Smooth muscle cell (in vitro differentiated cells): ENCODE measurements around the gene LPAR2. TPM values are rescaled to one million over a fixed set of nuclear protein-coding genes. Genes with fewer than 3 reads are reported as not detected.

Experiments
- DNase-seq: peaks from one replicate; lab custom pipeline; 2025; ENCODE audit not compliant: unreplicated experiment; lab: John Stamatoyannopoulos, UW
- H2AFZ ChIP-seq: fragments of 200-600 bp; sonication (generic); 2 replicates; pipeline ENCODE4 v1.6.0; 2016; ENCODE audit warnings: antibody characterized with exemption, low read depth, mild to moderate bottlenecking
- H3F3A ChIP-seq: fragments of 200-600 bp; sonication (generic); 2 replicates; pipeline ENCODE4 v1.6.0; 2017; ENCODE audit warnings: antibody characterized with exemption, low read depth
- H3K27ac ChIP-seq: fragments of 200-600 bp; sonication (generic); 2 replicates; pipeline ENCODE4 v1.5.1; 2016; ENCODE audit warnings: low read depth, mild to moderate bottlenecking
- H3K27me3 ChIP-seq: fragments of 200-600 bp; sonication (generic); 2 replicates; pipeline ENCODE4 v1.6.1; 2016; ENCODE audit warnings: low read depth, mild to moderate bottlenecking
- H3K36me3 ChIP-seq: fragments of 200-600 bp; sonication (generic); 2 replicates; pipeline ENCODE4 v1.5.1; 2016; ENCODE audit warnings: low read depth
- H3K4me1 ChIP-seq: fragments of 200-600 bp; sonication (generic); 2 replicates; pipeline ENCODE4 v1.5.1; 2016; ENCODE audit warnings: low read depth
- H3K4me2 ChIP-seq: fragments of 200-600 bp; sonication (generic); 2 replicates; pipeline ENCODE4 v1.6.0; 2016; ENCODE audit warnings: mild to moderate bottlenecking
- H3K4me3 ChIP-seq: fragments of 200-600 bp; sonication (generic); 2 replicates; pipeline ENCODE4 v1.5.1; 2016; ENCODE audit warnings: mild to moderate bottlenecking
- H3K79me2 ChIP-seq: fragments of 200-600 bp; sonication (generic); 2 replicates; pipeline ENCODE4 v1.6.0; 2016; ENCODE audit warnings: low read depth, mild to moderate bottlenecking
- H3K9ac ChIP-seq: fragments of 200-600 bp; sonication (generic); 2 replicates; pipeline ENCODE4 v1.6.0; 2016; ENCODE audit warnings: low read depth
- H3K9me3 ChIP-seq: fragments of 200-600 bp; sonication (generic); replicated peaks from 2 replicates; pipeline ENCODE4 v1.5.1; 2016; ENCODE audit warnings: low read depth
- H4K20me1 ChIP-seq: fragments of 200-600 bp; sonication (generic); 2 replicates; pipeline ENCODE4 v1.6.0; 2016; ENCODE audit warnings: low read depth
- CTCF ChIP-seq: fragments of 200-600 bp; sonication (generic); IDR thresholded peaks from 2 replicates; pipeline ENCODE4 v1.5.1; 2017; ENCODE audit warnings: borderline replicate concordance, mild to moderate bottlenecking, antibody characterized with exemption; ENCODE audit not compliant: insufficient read depth, poor library complexity, severe bottlenecking
- WGBS: methylation state at CpG from one replicate; pipeline ENCODE4 v1.1.7; 2016; ENCODE audit warnings: low lambda C conversion rate; 5-methylcytosine and 5-hydroxymethylcytosine counted together
- polyA plus RNA-seq: library from polyadenylated mRNA; unstranded; fragments of >200 nt; fragmentation: Nextera tagmentation; extraction: Ambion mirVana; gene quantifications from 2 replicates; pipeline ENCODE4 v1.2.1, GENCODE V29; 2016
- total RNA-seq: library from RNA; depleted of rRNA; stranded (reverse); fragments of >200 nt; gene quantifications from 2 replicates; pipeline ENCODE4 v1.2.3, GENCODE V29; 2014

LPAR2 gene
- total and polyA plus RNA-seq, 2 experiments from 2014 or later, result 13.2 to 20.1 TPM

- no peak for TF ChIP-seq CTCF
- Histone ChIP-seq H2AFZ (no peak overlapping the region), H3K4me3 (no peak overlapping the region), H4K20me1 (peaks cover 7% of the 10 kb centered on the region), H3K4me1 (no peaks in the 10 kb centered on the region), H3K27ac (no peak overlapping the region), H3K9ac (no peak overlapping the region), H3K4me2 (no peak overlapping the region), H3K36me3 (no peaks in the 10 kb centered on the region), H3F3A (no peaks in the 10 kb centered on the region), H3K27me3 (no peaks in the 10 kb centered on the region), H3K9me3 (no peaks in the 10 kb centered on the region), H3K79me2 (peaks cover 3% of the 10 kb centered on the region)
- WGBS, result 99% methylated on average over 22 of the region's 22 CpGs
- DNase-seq, result no peak
Measured at GRCh38 chr19:19655051-19655594, 27.1 kb upstream of the LPAR2 start.

- no peaks in the 10 kb centered on the region for H3K4me1 ChIP-seq
- DNase-seq, result no peak
- H2AFZ ChIP-seq, result no peak overlapping the region
- H3F3A ChIP-seq, result no peaks in the 10 kb centered on the region
- H3K27me3 ChIP-seq, result no peaks in the 10 kb centered on the region
- no peaks in the 10 kb centered on the region for H3K79me2 ChIP-seq
- H3K9me3 ChIP-seq, result no peaks in the 10 kb centered on the region
- 96% methylated on average over 12 of the region's 15 CpGs for WGBS
- peaks cover under 1% of the 10 kb centered on the region for H4K20me1 ChIP-seq
- H3K9ac ChIP-seq, result no peak overlapping the region
- no peaks in the 10 kb centered on the region for H3K36me3 ChIP-seq
- no peak overlapping the region for H3K4me2 ChIP-seq
- H3K27ac ChIP-seq, result no peak overlapping the region
- H3K4me3 ChIP-seq, result no peak overlapping the region
- no peak for TF ChIP-seq CTCF
Measured at GRCh38 chr19:19654441-19654840, 26.4 kb upstream of the LPAR2 start.

- no peak overlapping the region for H3K4me3 ChIP-seq
- no peak overlapping the region for H3K4me2 ChIP-seq
- 99% methylated on average over 23 of the region's 23 CpGs for WGBS
- no peaks in the 10 kb centered on the region for H3K27me3 ChIP-seq
- no peaks in the 10 kb centered on the region for H3K36me3 ChIP-seq
- H3K9me3 ChIP-seq, result no peaks in the 10 kb centered on the region
- no peak overlapping the region for H3K9ac ChIP-seq
- no peak for TF ChIP-seq CTCF
- no peak overlapping the region for H3K27ac ChIP-seq
- DNase-seq, result no peak
- no peak overlapping the region for H2AFZ ChIP-seq
- no peaks in the 10 kb centered on the region for H4K20me1 ChIP-seq
- H3K4me1 ChIP-seq, result no peaks in the 10 kb centered on the region
- H3K79me2 ChIP-seq, result no peaks in the 10 kb centered on the region
- H3F3A ChIP-seq, result no peaks in the 10 kb centered on the region
Measured at GRCh38 chr19:19653597-19654147, 25.7 kb upstream of the LPAR2 start.
